Endothelial cell of umbilical vein (primary cell): ENCODE data around the gene CLC. TPM values are rescaled to one million over a fixed set of nuclear protein-coding genes. Genes with fewer than 3 reads are reported as not detected.
A peak's percentile ranks its signal among the peaks of the same experiment; 100 is the strongest.

Experiments used
- BruUV-seq: library from RNA; stranded (reverse); fragments of 400-500 nt; replicated peaks from 2 replicates; lab custom pipeline; 2021; lab: Mats Ljungman, UMichigan
- CTCF ChIA-PET: fragments of 300-600, 350-600 bp; sonication (Branson Sonifier 250); formaldehyde crosslinking; loops from one replicate; lab custom pipeline; 2021; ENCODE audit warnings: antibody characterized with exemption, inconsistent platforms; lab: Charles Lee
- POLR2A ChIA-PET: fragments of 300-600, 350-600 bp; sonication (Branson Sonifier 250); formaldehyde crosslinking; loops from one replicate; lab custom pipeline; 2021; ENCODE audit warnings: antibody characterized with exemption, inconsistent platforms; lab: Charles Lee
- DNase-seq: peaks from one replicate; pipeline ENCODE4 v3.0.0-alpha.2; 2011; ENCODE audit warnings: low read depth, low spot score
- FAIRE-seq: peaks from 2 replicates; lab custom pipeline; 2011; peaks lifted over from hg19 to GRCh38; lab: Jason Lieb, UNC
- H2AFZ ChIP-seq: 2 replicates; pipeline ENCODE4 v1.6.0; 2012; ENCODE audit warnings: low read depth, low read length, control low read depth, inconsistent platforms
- H3K27ac ChIP-seq: 2 replicates; pipeline ENCODE4 v1.5.1; 2011; ENCODE audit warnings: low read depth, mild to moderate bottlenecking, control low read depth, low read length, moderate library complexity; ENCODE audit not compliant: insufficient read depth
- H3K27me3 ChIP-seq, 2 experiments: 2 replicates each; pipeline versions ENCODE4 v1.6.0 to v1.6.1; 2011; ENCODE audit warnings: low read length in 2 of 2, mixed read lengths in 1 of 2; ENCODE audit not compliant: control insufficient read depth in 2 of 2, insufficient read depth in 2 of 2
- H3K36me3 ChIP-seq, 2 experiments: 2 replicates in 1 of 2; 3 replicates in 1 of 2; pipeline ENCODE4 v1.5.1; 2011; ENCODE audit warnings: low read length in 2 of 2, mild to moderate bottlenecking in 1 of 2, moderate library complexity in 1 of 2; ENCODE audit not compliant: control insufficient read depth in 2 of 2, insufficient read depth in 2 of 2; ENCODE audit errors: extremely low read depth in 1 of 2
- H3K4me1 ChIP-seq: 3 replicates; pipeline ENCODE4 v1.5.1; 2011; ENCODE audit warnings: mild to moderate bottlenecking, low read length; ENCODE audit not compliant: control insufficient read depth, insufficient read depth; ENCODE audit errors: extremely low read depth
- H3K4me2 ChIP-seq: 2 replicates; pipeline ENCODE4 v1.6.1; 2011; ENCODE audit warnings: low read length, control low read depth, mixed read lengths; ENCODE audit not compliant: insufficient read depth
- H3K4me3 ChIP-seq, 3 experiments: fragments of 200-600 bp in 1 of 3; sonication (generic), shearing (Covaris generic) in 1 of 3; replicated peaks in 1 of 3; 2 replicates each; pipeline ENCODE4 v1.5.1; 2011 to 2016; ENCODE audit warnings: control low read depth in 3 of 3, low read length in 3 of 3, mild to moderate bottlenecking in 2 of 3, inconsistent platforms in 1 of 3, low read depth in 1 of 3, moderate library complexity in 1 of 3; ENCODE audit not compliant: insufficient read depth in 1 of 3
- H3K79me2 ChIP-seq: 2 replicates; pipeline ENCODE4 v1.6.0; 2012; ENCODE audit warnings: low read length, inconsistent platforms; ENCODE audit not compliant: control insufficient read depth, insufficient read depth
- H3K9ac ChIP-seq: replicated peaks from 2 replicates; pipeline ENCODE3; 2011; ENCODE audit warnings: low read length, control low read depth; ENCODE audit not compliant: insufficient read depth; ENCODE audit errors: extremely low read depth
- H3K9me1 ChIP-seq: replicated peaks from 3 replicates; pipeline ENCODE4 v1.6.0; 2011; ENCODE audit warnings: mild to moderate bottlenecking, low read length; ENCODE audit not compliant: control insufficient read depth, insufficient read depth; ENCODE audit errors: extremely low read depth
- H3K9me3 ChIP-seq: replicated peaks from 2 replicates; pipeline ENCODE4 v1.5.1; 2012; ENCODE audit warnings: low read length, inconsistent platforms; ENCODE audit not compliant: control insufficient read depth, insufficient read depth
- H4K20me1 ChIP-seq: replicated peaks from 2 replicates; pipeline ENCODE3; 2011; ENCODE audit warnings: mild to moderate bottlenecking, low read length; ENCODE audit not compliant: control insufficient read depth, insufficient read depth; ENCODE audit errors: extremely low read depth
- EZH2 ChIP-seq: IDR thresholded peaks from 2 replicates; pipeline ENCODE4 v1.6.1; 2012; ENCODE audit warnings: borderline replicate concordance, low read depth, mild to moderate bottlenecking, moderate library complexity, low read length, inconsistent platforms; ENCODE audit not compliant: severe bottlenecking
- GATA2 ChIP-seq: IDR thresholded peaks from 2 replicates; pipeline ENCODE4 v1.7.0; 2011; ENCODE audit warnings: low read depth, mild to moderate bottlenecking, moderate library complexity, mixed read lengths, low read length; ENCODE audit not compliant: insufficient read length, insufficient read depth
- JUN ChIP-seq: IDR thresholded peaks from 2 replicates; pipeline ENCODE4 v1.6.1; 2011; ENCODE audit warnings: borderline replicate concordance, low read depth; ENCODE audit not compliant: insufficient read length, insufficient read depth
- MYC ChIP-seq: IDR thresholded peaks from one replicate; pipeline ENCODE4 v1.6.1; 2011; ENCODE audit warnings: mild to moderate bottlenecking, low read depth, low read length
- dilution Hi-C: fragments of 300-500 bp; cut with MboI; formaldehyde crosslinking; loops from one replicate; pipeline ENCODE4 v1.15.0; 2019; ENCODE audit warnings: low sequenced_read_pairs; ENCODE audit not compliant: extremely low pct_ligation_motif_present
- intact Hi-C: fragments of 100-400 bp; cut with micrococcal nuclease; formaldehyde crosslinking; loops from one replicate; pipeline ENCODE4 v1.10.0; 2022
- polyA plus RNA-seq, 4 experiments: library from polyadenylated mRNA; depleted of rRNA in 3 of 4; stranded (reverse) in 3 of 4; unstranded in 1 of 4; fragments of >200 nt; gene quantifications; 2 replicates each; pipeline versions ENCODE4 v1.2.1 to v1.2.3, GENCODE V29; 2011 to 2012; ENCODE audit warnings: missing spikeins in 1 of 4
- small RNA-seq: library from RNA; depleted of rRNA; stranded (forward); fragments of <200 nt; gene quantifications from one replicate; pipeline ENCODE3, GENCODE V24; 2012; ENCODE audit warnings: low replicate concordance, low read depth; ENCODE audit not compliant: insufficient read depth, insufficient read length
- total RNA-seq: library from RNA; stranded (reverse); gene quantifications from 2 replicates; pipeline ENCODE4 v1.2.3, GENCODE V29; 2021

The CLC gene
- total and polyA plus RNA-seq, 2 donors (not counting 3 experiments of a cell fraction or from before 2014, with no cell fraction given), result not detected

DNA sequence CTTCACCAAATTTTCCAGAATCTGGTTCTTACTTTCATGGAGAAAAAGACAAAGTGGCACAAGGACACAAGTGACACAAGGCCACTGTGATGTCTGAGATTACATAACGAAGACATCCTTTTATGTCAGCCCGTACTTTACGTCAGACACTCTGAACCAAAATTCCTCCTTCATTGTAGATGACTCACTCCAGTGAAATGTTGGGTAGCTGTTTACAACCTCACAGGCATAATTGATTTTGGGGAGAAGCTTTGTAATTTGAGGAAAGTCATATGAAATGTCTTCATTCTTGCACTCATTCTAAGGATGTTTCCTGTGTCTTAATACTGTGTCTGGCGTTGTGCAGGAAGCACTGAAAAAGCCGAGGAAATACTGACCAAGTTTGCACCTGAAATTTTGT lies 53.6 kb downstream of the CLC start:
- intact Hi-C loops, result no loop called here
- no peak for FAIRE-seq

DNA sequence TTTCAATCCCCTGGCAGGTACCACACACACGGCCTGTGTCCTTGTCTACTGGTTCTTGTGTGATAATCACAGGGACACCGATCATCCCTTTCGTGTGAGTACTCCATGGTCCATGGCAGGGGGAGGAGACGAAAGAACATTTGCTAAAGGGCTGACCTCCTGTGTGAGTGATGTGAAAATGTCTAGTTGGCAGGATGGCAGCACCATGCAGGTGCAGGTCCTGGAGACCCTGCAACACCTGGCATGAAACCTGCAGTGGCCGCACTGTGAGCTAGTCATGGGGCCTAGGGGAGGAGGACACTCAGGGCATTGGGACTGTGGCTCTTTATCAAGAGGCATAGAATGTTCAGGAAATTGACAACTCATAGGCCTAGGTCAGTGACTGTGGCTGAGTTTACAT lies 56.4 kb downstream of the CLC start:
- dilution Hi-C loops (no loop called here), intact Hi-C loops (no loop called here)
- CTCF ChIA-PET, result no interaction called here
- Histone ChIP-seq H3K4me1 (no peaks in the 10 kb centered on the region), H3K27me3 (no peaks in the 10 kb centered on the region), H3K79me2 (no peaks in the 10 kb centered on the region), H3K4me2 (no peak overlapping the region), H3K4me3 (no peak overlapping the region), H3K9me1 (no peaks in the 10 kb centered on the region), H4K20me1 (no peaks in the 10 kb centered on the region), H3K36me3 (no peaks in the 10 kb centered on the region), H3K27ac (no peak overlapping the region), H3K9ac (no peak overlapping the region), H2AFZ (no peak overlapping the region), H3K9me3 (no peaks in the 10 kb centered on the region)
- FAIRE-seq (no peak), DNase-seq (no peak)
- POLR2A ChIA-PET, result no interaction called here
- BruUV-seq, result no TSS peak
- TF ChIP-seq GATA2 (no peak), EZH2 (no peak)

More for the DNA sequence above, 53.6 kb downstream of the CLC start:
- no peak overlapping the region for H3K4me2 ChIP-seq
- H3K27ac ChIP-seq, result no peak overlapping the region
- no peaks in the 10 kb centered on the region for H3K79me2 ChIP-seq
- no peaks in the 10 kb centered on the region for H3K9me3 ChIP-seq
- DNase-seq, result no peak
- H3K27me3 ChIP-seq, result no peaks in the 10 kb centered on the region
- no peak overlapping the region for H3K4me3 ChIP-seq
- H3K4me1 ChIP-seq, result no peaks in the 10 kb centered on the region
- no peaks in the 10 kb centered on the region for H3K9me1 ChIP-seq
- no peak overlapping the region for H3K9ac ChIP-seq
- POLR2A ChIA-PET, result no interaction called here
- dilution Hi-C loops, result no loop called here
- H4K20me1 ChIP-seq, result no peaks in the 10 kb centered on the region
- BruUV-seq, result no TSS peak
- CTCF ChIA-PET, result no interaction called here
- no peak overlapping the region for H2AFZ ChIP-seq
- no peaks in the 10 kb centered on the region for H3K36me3 ChIP-seq
- no peak for TF ChIP-seq MYC
- TF ChIP-seq JUN, result peak; percentile 3

Small RNA genes lying within 50 kb of the gene (small RNA-seq; reads per million reads assigned to genes)
- not detected for gene RPS29P27

Other genes with a start within 250 kb of the CLC start
- 0.40 and 0.55 TPM in 2 replicates for gene DLL3, start 239.1 kb downstream of the CLC start, total RNA-seq
- gene DLL3, start 239.1 kb downstream of the CLC start, polyA plus RNA-seq, result 0.73 and 0.89 TPM in 2 replicates
- gene SELENOV, start 222.9 kb downstream of the CLC start, total RNA-seq, result not detected in 2 replicates
- not detected in 2 replicates for gene SELENOV, start 222.9 kb downstream of the CLC start, polyA plus RNA-seq
- 3.0 and 3.9 TPM in 2 replicates for gene EID2B, start 205.2 kb downstream of the CLC start, total RNA-seq
- 1.6 and 1.7 TPM in 2 replicates for gene EID2B, start 205.2 kb downstream of the CLC start, polyA plus RNA-seq
- 17.4 and 19.2 TPM in 2 replicates for gene EID2, start 197.9 kb downstream of the CLC start, total RNA-seq
- gene EID2, start 197.9 kb downstream of the CLC start, polyA plus RNA-seq, result 6.6 TPM in 2 replicates
- not detected in 2 replicates for gene LGALS13, start 135.5 kb downstream of the CLC start, total RNA-seq
- not detected in 2 replicates for gene LGALS13, start 135.5 kb downstream of the CLC start, polyA plus RNA-seq
- not detected in 2 replicates for gene LGALS16, start 82.1 kb downstream of the CLC start, total RNA-seq
- gene LGALS16, start 82.1 kb downstream of the CLC start, polyA plus RNA-seq, result not detected in 2 replicates
- not detected in 2 replicates for gene LGALS14, start 33.5 kb downstream of the CLC start, total RNA-seq
- gene LGALS14, start 33.5 kb downstream of the CLC start, polyA plus RNA-seq, result not detected in 2 replicates
- not detected in 2 replicates for gene LEUTX, start 40.8 kb upstream of the CLC start, total RNA-seq
- gene LEUTX, start 40.8 kb upstream of the CLC start, polyA plus RNA-seq, result not detected in 2 replicates
- 26.8 and 30.8 TPM in 2 replicates for gene DYRK1B, start 96.1 kb upstream of the CLC start, total RNA-seq
- 17.7 and 19.0 TPM in 2 replicates for gene DYRK1B, start 96.1 kb upstream of the CLC start, polyA plus RNA-seq
- gene FBL, start 108.3 kb upstream of the CLC start, total RNA-seq, result 271 and 277 TPM in 2 replicates
- 407 and 473 TPM in 2 replicates for gene FBL, start 108.3 kb upstream of the CLC start, polyA plus RNA-seq
- not detected in 2 replicates for gene FCGBP, start 196.6 kb upstream of the CLC start, total RNA-seq
- 0.01 and 0.03 TPM in 2 replicates for gene FCGBP, start 196.6 kb upstream of the CLC start, polyA plus RNA-seq
- 110 and 114 TPM in 2 replicates for gene PSMC4, start 233.1 kb upstream of the CLC start, total RNA-seq
- 110 and 125 TPM in 2 replicates for gene PSMC4, start 233.1 kb upstream of the CLC start, polyA plus RNA-seq